Memory B cell (primary cell): ENCODE data around the gene AARS2.
A peak's percentile ranks its signal among the peaks of the same experiment; 100 is the strongest.
"Not testable (repeated sequence)": the region's sequence is repeated elsewhere in the genome, so short reads cannot be mapped to it uniquely, and the experiment has no call there.

ENCODE experiments used
- ATAC-seq: fragments of 150-1000 bp; cut with Tn5 transposase; 2 replicates; pipeline ENCODE4 v1.10.0; 2021; ENCODE audit warnings: low read depth, mild to moderate bottlenecking, moderate library complexity
- DNase-seq, 2 donors: peaks; one replicate each; pipeline ENCODE4 v3.0.0; 2022; ENCODE audit warnings: low spot score in 2 of 2
- H3K27ac Mint-ChIP-seq: one replicate; pipeline ENCODE4 v1.8.0; 2022; ENCODE audit warnings: mild to moderate bottlenecking, moderate library complexity, mixed read lengths
- H3K27me3 Mint-ChIP-seq: one replicate; pipeline ENCODE4 v1.8.0; 2022; ENCODE audit warnings: mixed read lengths
- H3K36me3 Mint-ChIP-seq: one replicate; pipeline ENCODE4 v1.8.0; 2022; ENCODE audit warnings: mild to moderate bottlenecking, mixed read lengths
- H3K4me1 Mint-ChIP-seq: one replicate; pipeline ENCODE4 v1.8.0; 2022; ENCODE audit warnings: mixed read lengths
- H3K4me3 Mint-ChIP-seq: one replicate; pipeline ENCODE4 v1.8.0; 2022; ENCODE audit warnings: mild to moderate bottlenecking, moderate library complexity, mixed read lengths
- H3K9me3 Mint-ChIP-seq: one replicate; pipeline ENCODE4 v1.8.0; 2022; ENCODE audit warnings: mixed read lengths

AARS2 gene

DNA sequence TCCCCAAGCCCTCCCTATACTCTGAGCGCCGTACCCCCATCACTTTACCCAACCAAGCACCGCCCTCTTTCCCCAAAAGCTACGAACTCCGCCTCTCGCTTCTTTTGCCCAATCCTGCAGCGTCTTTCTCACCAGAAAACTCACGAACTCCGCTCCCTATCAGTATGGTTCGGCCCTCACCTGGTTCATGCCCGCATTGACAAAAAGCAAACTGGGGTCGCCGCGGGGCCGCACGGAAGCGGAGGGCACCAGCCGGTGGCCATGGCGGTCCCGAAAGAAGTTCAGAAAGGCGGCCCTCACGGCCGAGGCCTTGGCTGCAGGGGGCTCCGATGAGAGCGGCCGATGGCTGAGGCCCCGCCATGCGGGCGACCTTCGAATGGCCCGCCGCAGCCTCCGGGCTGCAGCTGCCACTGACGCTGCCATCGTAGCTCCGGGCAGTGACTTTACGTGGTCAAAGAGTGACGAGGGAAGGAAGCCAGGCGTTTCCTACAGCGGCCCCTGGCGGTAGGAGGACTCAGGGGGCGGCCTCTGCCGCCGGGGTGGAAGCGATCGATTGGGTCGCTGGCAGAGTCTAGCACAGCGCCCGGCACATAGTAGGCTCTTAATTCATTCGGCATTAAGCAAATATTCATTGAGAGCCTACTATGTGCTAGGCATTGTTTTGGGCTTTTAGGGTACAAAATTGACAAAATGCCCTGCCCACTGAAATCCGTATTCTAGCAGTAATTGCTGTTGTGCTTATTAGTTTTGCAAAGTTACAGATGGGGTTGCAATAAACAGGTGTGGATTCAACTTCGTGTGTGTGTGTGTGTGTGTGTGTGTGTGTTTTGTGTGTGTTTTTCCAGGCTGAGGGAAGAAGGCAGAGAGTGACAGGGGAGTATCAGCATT is at the start of gene AARS2:
AARS2 (minus strand) TSS at position 447 of the 888 bp plus-strand sequence; CDS start at position 423, 24 bp downstream.
- peak within 1 kb of the TSS; percentile 87 for H3K27ac Mint-ChIP-seq
- DNase-seq (peak; percentile 94 to 99), ATAC-seq (peak; percentile 95)
- peaks cover under 1% of the 10 kb centered on the region for H3K27me3 Mint-ChIP-seq
- H3K4me3 Mint-ChIP-seq = peak within 1 kb of the TSS; percentile 92
- H3K36me3 Mint-ChIP-seq = peaks cover 15% of the 10 kb centered on the region
- H3K4me1 Mint-ChIP-seq = peaks cover 11% of the 10 kb centered on the region
- no peaks in the 10 kb centered on the region for H3K9me3 Mint-ChIP-seq

DNA sequence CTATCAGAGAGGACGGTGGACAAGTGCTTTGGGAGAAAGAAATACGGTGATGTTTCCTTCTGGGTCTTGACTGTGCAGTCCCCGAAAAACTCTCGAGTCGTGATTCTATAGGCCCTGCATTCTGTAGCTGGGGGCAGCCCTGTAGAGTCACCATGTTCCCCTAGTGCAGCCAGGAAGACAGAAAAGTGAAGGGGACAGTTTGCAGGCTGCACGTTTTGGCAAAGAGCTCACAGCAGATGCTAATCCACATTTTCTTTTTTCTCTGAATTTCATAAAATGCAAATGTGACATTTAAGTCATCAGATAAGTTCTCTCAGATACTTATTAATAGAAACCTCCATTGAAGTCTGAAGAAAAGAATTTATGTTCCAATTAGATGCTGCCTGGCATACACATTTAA is 48.8 kb upstream of the AARS2 start:
- H3K27me3 Mint-ChIP-seq = peaks cover 2% of the 10 kb centered on the region
- no peaks in the 10 kb centered on the region for H3K36me3 Mint-ChIP-seq
- peaks cover 3% of the 10 kb centered on the region for H3K4me1 Mint-ChIP-seq
- DNase-seq = no peak
- no peak for ATAC-seq
- H3K4me3 Mint-ChIP-seq = no peak overlapping the region
- no peak overlapping the region for H3K27ac Mint-ChIP-seq
- H3K9me3 Mint-ChIP-seq = peaks cover 2% of the 10 kb centered on the region

DNA sequence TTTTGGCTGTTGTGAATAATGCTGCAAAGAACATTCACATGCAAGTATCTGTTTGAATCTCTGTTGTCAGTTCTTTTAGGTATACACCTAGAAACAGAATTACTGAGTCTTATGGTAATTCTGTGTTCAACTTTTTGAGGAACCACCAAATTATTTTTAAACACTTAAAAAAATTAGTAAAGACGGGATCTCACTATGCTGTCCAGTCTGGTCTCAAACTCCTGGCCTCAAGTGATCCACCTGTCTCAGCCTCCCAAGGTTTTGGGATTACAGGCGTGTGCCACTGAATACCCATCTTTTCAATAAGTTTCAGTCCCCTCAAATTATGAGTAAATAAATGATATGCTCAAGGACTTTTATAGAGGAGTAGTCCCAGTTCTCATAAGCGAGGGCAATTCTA is 46.8 kb upstream of the AARS2 start:
- H3K27me3 Mint-ChIP-seq = peaks cover 6% of the 10 kb centered on the region

DNA sequence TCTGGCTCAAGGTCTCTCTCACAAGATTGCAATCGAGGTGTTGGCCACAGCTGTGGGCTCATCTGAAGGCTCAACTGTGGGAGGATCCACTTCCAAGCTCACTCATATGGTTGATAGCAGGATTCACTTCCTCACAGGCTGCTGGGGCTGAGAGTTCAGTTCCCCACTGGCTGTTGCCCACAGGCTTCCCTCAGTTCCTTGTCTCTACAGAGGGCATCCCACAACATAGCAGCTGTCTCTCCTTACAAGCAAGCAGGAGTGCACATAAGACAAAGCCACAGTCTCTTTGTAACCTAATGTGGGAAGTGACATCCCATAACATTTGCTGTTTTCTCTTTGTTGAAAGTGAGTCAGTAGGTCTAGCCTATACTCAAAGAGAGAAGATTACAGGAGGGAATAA is 43.3 kb upstream of the AARS2 start:
- DNase-seq = no peak

More for the DNA sequence above, 46.8 kb upstream of the AARS2 start:
- H3K4me3 Mint-ChIP-seq = no peak overlapping the region
- peaks cover 3% of the 10 kb centered on the region for H3K4me1 Mint-ChIP-seq
- no peak overlapping the region for H3K27ac Mint-ChIP-seq
- no peak for DNase-seq
- ATAC-seq = no peak
- H3K9me3 Mint-ChIP-seq = peaks cover 2% of the 10 kb centered on the region
- no peaks in the 10 kb centered on the region for H3K36me3 Mint-ChIP-seq

DNA sequence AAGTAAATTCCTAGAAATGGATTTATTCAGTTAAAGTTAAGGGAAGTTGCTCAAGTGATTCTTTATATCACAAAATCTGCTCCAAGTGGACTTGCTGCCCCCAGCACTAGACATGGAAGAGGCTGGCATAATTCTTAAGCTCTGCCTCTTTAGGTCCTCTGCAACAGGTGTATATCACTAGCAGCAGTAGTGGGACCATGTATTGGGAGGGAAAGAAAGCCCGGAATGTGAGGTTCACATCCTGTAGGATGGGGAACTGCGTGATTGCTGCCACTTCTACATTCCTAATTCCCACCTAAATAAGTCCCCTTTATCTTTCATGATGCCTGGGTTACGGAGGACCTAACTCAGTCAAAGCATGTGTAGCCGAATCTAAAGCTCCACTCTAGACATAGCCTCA is 42.5 kb upstream of the AARS2 start:
- DNase-seq (no peak), ATAC-seq (no peak)
- Mint-ChIP-seq H3K27me3 (peaks cover 6% of the 10 kb centered on the region), H3K4me3 (no peak overlapping the region), H3K36me3 (no peaks in the 10 kb centered on the region), H3K9me3 (peaks cover 2% of the 10 kb centered on the region), H3K27ac (no peak overlapping the region), H3K4me1 (no peaks in the 10 kb centered on the region)

More for the DNA sequence above, 43.3 kb upstream of the AARS2 start:
- Mint-ChIP-seq H3K27me3 (peaks cover 6% of the 10 kb centered on the region), H3K4me1 (no peaks in the 10 kb centered on the region), H3K4me3 (no peak overlapping the region), H3K9me3 (peaks cover 2% of the 10 kb centered on the region), H3K36me3 (no peaks in the 10 kb centered on the region), H3K27ac (no peak overlapping the region)
- no peak for ATAC-seq

DNA sequence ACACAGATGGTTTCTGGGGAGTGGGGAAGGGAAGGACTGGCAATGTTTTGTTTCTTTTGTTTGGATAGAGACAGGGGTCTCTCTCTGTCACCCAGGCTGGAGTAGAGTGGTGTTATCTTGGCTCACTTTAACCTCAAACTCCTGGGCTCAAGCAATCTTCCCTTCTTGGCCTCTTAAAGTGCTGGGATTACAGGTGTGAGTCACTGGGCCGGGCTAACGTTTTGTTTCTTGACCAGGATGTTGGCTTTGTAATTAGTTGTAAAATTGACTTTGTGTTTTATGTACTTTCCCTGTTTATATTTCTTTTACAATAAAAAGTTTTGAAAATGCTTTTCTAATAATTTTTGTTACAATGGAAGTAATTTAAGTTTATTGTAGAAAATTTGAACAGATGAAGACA is 40.2 kb upstream of the AARS2 start:
- H3K27ac Mint-ChIP-seq = no peak overlapping the region
- H3K4me3 Mint-ChIP-seq = no peak overlapping the region
- no peaks in the 10 kb centered on the region for H3K4me1 Mint-ChIP-seq
- H3K27me3 Mint-ChIP-seq = peaks cover 6% of the 10 kb centered on the region
- H3K36me3 Mint-ChIP-seq = no peaks in the 10 kb centered on the region
- DNase-seq = no peak
- no peak for ATAC-seq
- peaks cover 2% of the 10 kb centered on the region for H3K9me3 Mint-ChIP-seq

DNA sequence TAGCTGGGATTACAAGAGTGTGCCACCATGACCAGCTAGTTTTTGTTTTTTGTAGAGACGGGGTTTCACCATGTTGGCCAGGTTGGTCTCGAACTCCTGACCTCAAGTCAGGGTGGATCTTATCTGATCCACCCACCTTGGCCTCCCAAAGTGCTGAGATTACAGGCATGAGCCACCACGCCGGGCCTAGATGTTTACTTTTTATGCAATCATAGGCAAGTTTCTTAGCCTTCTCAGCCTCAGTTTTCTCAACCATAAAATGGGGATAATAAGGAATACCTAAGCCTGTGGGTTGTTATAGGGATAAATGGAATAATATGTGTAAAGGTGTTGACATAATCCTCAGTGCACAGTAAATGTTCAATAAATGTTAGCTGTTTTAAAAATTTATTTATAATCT is 39.1 kb upstream of the AARS2 start:
- Mint-ChIP-seq H3K36me3 (no peaks in the 10 kb centered on the region), H3K4me3 (no peak overlapping the region), H3K9me3 (peaks cover 2% of the 10 kb centered on the region), H3K4me1 (no peaks in the 10 kb centered on the region), H3K27me3 (peaks cover 6% of the 10 kb centered on the region), H3K27ac (no peak overlapping the region)
- no peak for DNase-seq
- no peak for ATAC-seq

DNA sequence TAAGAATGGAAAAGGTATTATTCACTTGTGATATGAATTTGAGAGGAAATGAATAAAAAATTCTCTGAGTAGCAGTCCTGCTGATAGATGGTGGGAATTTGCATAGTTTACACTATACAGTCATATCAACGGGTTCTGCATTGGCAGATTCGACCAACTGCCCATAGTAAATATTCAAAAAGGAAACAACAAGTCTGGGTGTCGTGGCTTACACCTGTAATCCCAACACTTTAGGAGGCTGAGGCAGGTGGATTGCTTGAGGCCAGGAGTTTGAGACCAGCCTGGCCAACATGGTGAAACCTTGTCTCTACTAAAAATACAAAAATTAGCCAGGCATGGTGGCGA is 37.5 kb upstream of the AARS2 start:
- H3K27me3 Mint-ChIP-seq, DNase-seq, H3K36me3 Mint-ChIP-seq, H3K4me3 Mint-ChIP-seq, ATAC-seq, H3K27ac Mint-ChIP-seq, H3K4me1 Mint-ChIP-seq, H3K9me3 Mint-ChIP-seq: not testable (repeated sequence)

DNA sequence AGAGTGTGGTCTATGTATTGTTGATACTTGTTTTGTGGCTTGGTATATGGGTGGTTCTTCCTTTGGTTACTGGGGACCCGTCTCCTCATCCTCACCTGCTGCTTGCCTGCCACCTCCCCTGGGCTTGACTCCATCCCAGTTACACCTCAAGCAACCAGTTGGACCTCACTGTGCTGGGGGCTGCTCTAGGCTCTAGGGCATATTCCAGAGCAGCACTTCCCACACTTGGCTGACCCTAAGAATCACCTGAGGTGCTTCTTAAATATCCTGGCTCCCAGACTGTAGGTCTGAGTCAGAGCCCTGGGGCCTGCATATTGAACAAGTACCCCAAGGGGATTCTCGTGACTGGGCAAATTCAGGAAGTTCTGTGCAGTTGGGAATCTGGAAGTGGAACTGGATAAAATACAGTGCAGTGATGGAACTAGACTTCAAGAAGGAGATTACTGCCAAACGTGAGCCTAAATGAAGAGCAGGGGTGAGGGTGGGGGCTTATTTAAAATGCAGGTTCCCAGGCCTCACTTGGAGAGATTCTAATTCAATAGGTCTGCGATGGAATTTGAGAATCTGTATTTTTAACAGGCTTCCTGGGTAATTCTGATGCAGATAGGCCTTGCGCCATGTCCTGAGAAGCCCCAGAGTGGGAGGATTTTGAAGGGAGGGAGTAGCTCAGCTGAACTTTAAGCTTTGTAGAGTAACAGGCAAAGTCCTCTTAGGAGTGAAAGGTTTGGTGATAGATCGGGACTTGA is 36.9 kb upstream of the AARS2 start:
- H3K27me3 Mint-ChIP-seq = peaks cover 2% of the 10 kb centered on the region
- H3K27ac Mint-ChIP-seq = no peak overlapping the region
- DNase-seq = no peak
- no peak for ATAC-seq
- H3K36me3 Mint-ChIP-seq = no peaks in the 10 kb centered on the region
- H3K4me1 Mint-ChIP-seq = no peaks in the 10 kb centered on the region
- no peaks in the 10 kb centered on the region for H3K9me3 Mint-ChIP-seq
- no peak overlapping the region for H3K4me3 Mint-ChIP-seq

DNA sequence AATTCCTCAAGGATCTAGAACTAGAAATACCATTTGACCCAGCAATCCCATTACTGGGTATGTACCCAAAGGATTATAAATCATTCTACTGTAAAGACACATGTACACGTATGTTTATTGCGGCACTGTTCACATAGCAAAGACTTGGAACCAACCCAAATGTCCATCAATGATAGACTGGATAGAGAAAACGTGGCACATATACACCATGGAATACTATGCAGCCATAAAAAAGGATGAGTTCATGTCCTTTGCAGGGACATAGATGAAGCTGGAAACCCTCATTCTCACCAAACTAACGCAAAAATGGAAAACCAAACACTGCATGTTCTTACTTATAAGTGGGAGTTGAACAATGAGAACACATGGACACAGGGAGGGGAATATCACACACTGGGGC is 33.7 kb upstream of the AARS2 start:
- H3K4me3 Mint-ChIP-seq, H3K27ac Mint-ChIP-seq, H3K4me1 Mint-ChIP-seq, H3K9me3 Mint-ChIP-seq, DNase-seq, ATAC-seq, H3K36me3 Mint-ChIP-seq: not testable (repeated sequence)
- H3K27me3 Mint-ChIP-seq = peaks cover 17% of the 10 kb centered on the region

DNA sequence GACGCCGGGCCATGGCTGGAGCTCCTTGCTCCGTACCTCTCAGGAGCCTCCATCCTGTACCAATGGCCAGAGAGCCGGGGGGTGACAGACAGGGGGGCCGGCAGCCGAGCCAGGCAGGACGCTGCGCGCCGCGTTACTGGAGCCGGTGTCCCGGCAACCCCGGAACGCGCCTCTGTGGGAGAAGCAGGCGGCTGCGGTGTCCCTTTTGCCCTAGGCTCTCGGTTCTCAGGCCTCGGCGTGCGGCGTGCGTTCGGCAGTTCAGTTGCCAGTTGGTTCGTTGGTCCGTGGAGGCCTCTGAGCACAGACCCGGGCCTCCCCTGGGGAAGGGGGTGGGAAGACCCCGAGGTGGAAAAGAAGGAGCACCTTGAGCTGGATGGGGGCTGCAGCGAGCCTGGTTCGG is 29.3 kb upstream of the AARS2 start, which contains the start of gene SPATS1:
SPATS1 (plus strand) TSS at position 162 of the 400 bp plus-strand sequence. CDS start 446 bp downstream, outside the sequence.
- Mint-ChIP-seq H3K27me3 (peaks cover 21% of the 10 kb centered on the region), H3K4me3 (no peak within 1 kb of the TSS), H3K27ac (no peak within 1 kb of the TSS), H3K36me3 (no peaks in the 10 kb centered on the region), H3K9me3 (no peaks in the 10 kb centered on the region), H3K4me1 (no peaks in the 10 kb centered on the region)
- ATAC-seq (no peak), DNase-seq (no peak)

DNA sequence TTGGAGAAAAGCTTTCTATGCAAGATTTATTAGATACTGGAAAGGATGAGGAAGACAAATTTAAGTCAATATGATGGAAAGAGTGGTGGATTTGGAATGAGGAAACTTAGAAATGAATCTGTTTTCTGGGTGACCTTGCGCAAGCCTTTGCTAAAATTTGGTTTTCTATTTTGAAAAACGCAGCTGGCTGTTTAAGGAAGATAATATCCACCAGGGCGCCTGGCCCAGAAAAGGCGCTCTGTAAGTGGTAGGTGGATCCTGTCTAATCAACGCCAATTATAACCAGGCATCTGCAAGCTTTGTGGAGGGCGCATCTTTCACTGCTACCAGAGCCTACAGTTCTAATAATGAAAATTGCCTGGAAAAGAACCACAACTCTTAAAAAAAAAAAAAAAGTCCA is 28.9 kb upstream of the AARS2 start:
- ATAC-seq = no peak
- Mint-ChIP-seq H3K4me3 (no peak overlapping the region), H3K27me3 (peaks cover 21% of the 10 kb centered on the region), H3K4me1 (no peaks in the 10 kb centered on the region), H3K36me3 (no peaks in the 10 kb centered on the region), H3K27ac (no peak overlapping the region), H3K9me3 (no peaks in the 10 kb centered on the region)
- no peak for DNase-seq

DNA sequence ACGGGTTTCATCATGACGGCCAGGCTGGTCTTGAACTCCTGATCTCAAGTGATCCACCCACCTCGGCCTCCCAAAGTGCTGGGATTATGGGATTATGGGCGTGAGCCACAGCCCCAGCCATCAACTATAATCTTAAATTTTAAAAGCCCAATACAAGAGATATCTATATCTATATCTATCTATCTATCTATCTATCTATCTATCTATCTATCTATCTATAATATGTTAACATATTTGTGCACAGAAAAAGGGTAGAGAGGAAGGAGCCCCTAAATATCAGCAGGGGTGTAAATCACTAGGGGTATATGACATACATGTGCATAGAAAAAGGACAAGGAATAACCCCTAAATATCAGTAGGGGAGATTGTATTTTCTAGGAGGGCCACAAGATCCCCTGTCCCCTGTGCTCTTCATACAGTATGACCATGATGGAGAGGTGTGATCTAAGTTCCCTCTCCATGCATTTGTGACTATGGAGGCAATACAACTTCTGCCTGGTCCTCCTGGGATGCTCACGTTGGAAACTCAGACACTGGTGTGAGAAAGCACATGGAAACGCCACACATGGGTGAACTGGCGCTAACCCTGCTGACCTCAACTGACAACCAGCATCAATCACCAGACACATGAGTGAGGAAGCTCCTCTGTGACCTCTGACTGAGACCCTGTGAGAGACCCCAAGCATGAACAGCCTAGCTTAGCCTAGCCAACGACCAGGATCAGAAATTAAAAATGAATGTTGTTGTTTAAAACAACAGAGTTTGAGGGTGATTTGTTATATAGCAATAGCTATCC is 28.1 kb upstream of the AARS2 start:
- Mint-ChIP-seq H3K4me1 (no peaks in the 10 kb centered on the region), H3K27me3 (peaks cover 21% of the 10 kb centered on the region), H3K36me3 (no peaks in the 10 kb centered on the region), H3K27ac (no peak overlapping the region), H3K9me3 (no peaks in the 10 kb centered on the region), H3K4me3 (no peak overlapping the region)
- DNase-seq = no peak
- ATAC-seq = no peak
